ENCODE results near the gene KCNN1.

GRCh38 chr19:18009412-18010066 is 42.6 kb downstream of the KCNN1 start:
- TF ChIP-seq CTCF (IDR thresholded peaks at IDR 0.05) (no peak), POLR2A (IDR thresholded peaks at IDR 0.05) (no peak)

Measured in thyroid gland (tissue), 4 donors.